Stomach (tissue), 9 donors: ENCODE data around the gene CLEC2L. TPM values are rescaled to one million over a fixed set of nuclear protein-coding genes. Genes with fewer than 3 reads are reported as not detected.
A peak's percentile ranks its signal among the peaks of the same experiment; 100 is the strongest.

Experiments
- DNase-seq, 2 donors: peaks; one replicate each; pipeline versions ENCODE4 v3.0.0 to v3.0.0-alpha.2; 2013 to 2019
- H3K27ac ChIP-seq, 5 donors: fragments of 200-600 bp in 4 of 5; sonication (generic) in 4 of 5; one replicate each; pipeline ENCODE4 v1.5.1; 2013 to 2019; ENCODE audit warnings: mild to moderate bottlenecking in 1 of 5, moderate library complexity in 1 of 5
- H3K27me3 ChIP-seq, 3 donors: fragments of 200-600 bp; sonication (generic); one replicate each; pipeline ENCODE4 v1.5.1; 2017 to 2019; ENCODE audit warnings: mixed run types in 1 of 3
- H3K36me3 ChIP-seq, 4 donors: fragments of 200-600 bp; sonication (generic); 1 replicate in 3 of 4; 2 replicates in 1 of 4; pipeline ENCODE4 v1.5.1; 2016 to 2019
- H3K4me1 ChIP-seq, 4 donors: fragments of 200-600 bp; sonication (generic); one replicate each; pipeline ENCODE4 v1.5.1; 2016 to 2019
- H3K4me3 ChIP-seq, 4 donors: fragments of 200-600 bp; sonication (generic) in 3 of 4; one replicate each; pipeline ENCODE4 v1.5.1; 2016 to 2019; ENCODE audit warnings: mild to moderate bottlenecking in 1 of 4
- H3K9me3 ChIP-seq, 4 donors: fragments of 200-600 bp; sonication (generic); one replicate each; pipeline ENCODE4 v1.5.1; 2016 to 2019
- EP300 ChIP-seq: sonication (generic); formaldehyde crosslinking; IDR thresholded peaks from one replicate; pipeline ENCODE4 v1.6.1; 2017; ENCODE audit warnings: antibody characterized with exemption
- POLR2A ChIP-seq, 4 donors: fragments of 450-650 bp; IDR thresholded peaks; one replicate each; pipeline ENCODE4 v1.6.1; 2016; ENCODE audit warnings: antibody characterized with exemption in 4 of 4, control low read depth in 2 of 4, mild to moderate bottlenecking in 1 of 4, moderate library complexity in 1 of 4
- POLR2AphosphoS5 ChIP-seq, 3 donors: sonication (generic); formaldehyde crosslinking; IDR thresholded peaks; one replicate each; pipeline ENCODE4 v1.6.1; 2016; ENCODE audit warnings: antibody characterized with exemption in 3 of 3
- WGBS, 5 donors: extraction: QIAGEN DNeasy Blood & Tissue Kit in 3 of 5; methylation state at CpG; one replicate each; pipeline versions ENCODE4 v1.1.5 to v1.1.7; 2013 to 2018; 5-methylcytosine and 5-hydroxymethylcytosine counted together
- intact Hi-C: fragments of 100-400 bp; cut with DNase I; formaldehyde crosslinking; loops from one replicate; pipeline ENCODE4 v1.15.1; 2023; ENCODE audit warnings: low total_unique reads
- polyA plus RNA-seq, 3 donors: library from polyadenylated mRNA; stranded (reverse); fragments of 200-250 nt; gene quantifications; one replicate each; pipeline ENCODE4 v1.2.3, GENCODE V29; 2013
- total RNA-seq, 5 donors: library from RNA; depleted of rRNA; stranded (reverse); fragments of >200 nt; gene quantifications; one replicate each; pipeline versions ENCODE4 v1.1.0 to v1.2.3, GENCODE V29; 2014 to 2016
- TF ChIP-seq, protein P1 (sequence below), 7 experiments: fragments of 450-650 bp in 4 of 7; fragments of 200-600 bp in 3 of 7; sonication (generic) in 3 of 7; IDR thresholded peaks; one replicate each; pipeline ENCODE4 v1.5.1; 2016 to 2019; ENCODE audit warnings: antibody characterized with exemption in 7 of 7, control low read depth in 2 of 7, mild to moderate bottlenecking in 1 of 7
- donor health status: healthy with polysubstance abuse.
- donor health status: Bipolar disorder and iron deficiency.
- donor health status: healthy.

Gene CLEC2L
- total and polyA plus RNA-seq, 8 donors = 0.61 TPM; not detected in 7

DNA sequence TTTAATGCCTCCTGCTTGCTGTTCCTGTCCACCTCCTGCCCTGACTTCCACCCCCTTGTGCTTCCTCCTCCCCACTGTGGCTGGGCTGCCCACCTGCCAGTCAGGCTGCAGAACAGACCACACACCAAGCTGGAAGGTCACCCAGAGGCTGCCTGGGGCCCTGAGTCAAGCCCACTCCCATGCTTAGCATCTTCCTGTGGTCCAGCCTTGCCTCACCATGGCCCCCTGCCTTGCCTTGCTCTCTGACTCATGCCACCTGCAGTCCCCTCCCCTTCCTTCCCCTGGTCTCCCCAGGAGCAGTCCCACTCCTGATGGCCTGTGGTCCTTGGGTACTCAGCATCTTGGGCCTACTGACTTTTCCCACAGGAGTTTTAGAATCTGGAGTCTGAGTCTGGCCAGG is 2.3 kb downstream of the CLEC2L start:
- intact Hi-C loops = no loop called here
- Histone ChIP-seq H3K27me3 (peaks cover 0 to 51% (median 36%) of the 10 kb centered on the region in 3 donors), H3K9me3 (no peaks in the 10 kb centered on the region), H3K36me3 (no peaks in the 10 kb centered on the region), H3K27ac (no peak overlapping the region), H3K4me1 (peaks cover 4 to 14% (median 13%) of the 10 kb centered on the region in 4 donors), H3K4me3 (no peak overlapping the region)
- no peak for DNase-seq
- TF ChIP-seq POLR2AphosphoS5 (IDR thresholded peaks at IDR 0.05) (no peak), POLR2A (IDR thresholded peaks at IDR 0.05) (no peak), EP300 (no peak)
- TF ChIP-seq, protein P1, sequence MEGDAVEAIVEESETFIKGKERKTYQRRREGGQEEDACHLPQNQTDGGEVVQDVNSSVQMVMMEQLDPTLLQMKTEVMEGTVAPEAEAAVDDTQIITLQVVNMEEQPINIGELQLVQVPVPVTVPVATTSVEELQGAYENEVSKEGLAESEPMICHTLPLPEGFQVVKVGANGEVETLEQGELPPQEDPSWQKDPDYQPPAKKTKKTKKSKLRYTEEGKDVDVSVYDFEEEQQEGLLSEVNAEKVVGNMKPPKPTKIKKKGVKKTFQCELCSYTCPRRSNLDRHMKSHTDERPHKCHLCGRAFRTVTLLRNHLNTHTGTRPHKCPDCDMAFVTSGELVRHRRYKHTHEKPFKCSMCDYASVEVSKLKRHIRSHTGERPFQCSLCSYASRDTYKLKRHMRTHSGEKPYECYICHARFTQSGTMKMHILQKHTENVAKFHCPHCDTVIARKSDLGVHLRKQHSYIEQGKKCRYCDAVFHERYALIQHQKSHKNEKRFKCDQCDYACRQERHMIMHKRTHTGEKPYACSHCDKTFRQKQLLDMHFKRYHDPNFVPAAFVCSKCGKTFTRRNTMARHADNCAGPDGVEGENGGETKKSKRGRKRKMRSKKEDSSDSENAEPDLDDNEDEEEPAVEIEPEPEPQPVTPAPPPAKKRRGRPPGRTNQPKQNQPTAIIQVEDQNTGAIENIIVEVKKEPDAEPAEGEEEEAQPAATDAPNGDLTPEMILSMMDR (IDR thresholded peaks at IDR 0.05) = no peak

DNA sequence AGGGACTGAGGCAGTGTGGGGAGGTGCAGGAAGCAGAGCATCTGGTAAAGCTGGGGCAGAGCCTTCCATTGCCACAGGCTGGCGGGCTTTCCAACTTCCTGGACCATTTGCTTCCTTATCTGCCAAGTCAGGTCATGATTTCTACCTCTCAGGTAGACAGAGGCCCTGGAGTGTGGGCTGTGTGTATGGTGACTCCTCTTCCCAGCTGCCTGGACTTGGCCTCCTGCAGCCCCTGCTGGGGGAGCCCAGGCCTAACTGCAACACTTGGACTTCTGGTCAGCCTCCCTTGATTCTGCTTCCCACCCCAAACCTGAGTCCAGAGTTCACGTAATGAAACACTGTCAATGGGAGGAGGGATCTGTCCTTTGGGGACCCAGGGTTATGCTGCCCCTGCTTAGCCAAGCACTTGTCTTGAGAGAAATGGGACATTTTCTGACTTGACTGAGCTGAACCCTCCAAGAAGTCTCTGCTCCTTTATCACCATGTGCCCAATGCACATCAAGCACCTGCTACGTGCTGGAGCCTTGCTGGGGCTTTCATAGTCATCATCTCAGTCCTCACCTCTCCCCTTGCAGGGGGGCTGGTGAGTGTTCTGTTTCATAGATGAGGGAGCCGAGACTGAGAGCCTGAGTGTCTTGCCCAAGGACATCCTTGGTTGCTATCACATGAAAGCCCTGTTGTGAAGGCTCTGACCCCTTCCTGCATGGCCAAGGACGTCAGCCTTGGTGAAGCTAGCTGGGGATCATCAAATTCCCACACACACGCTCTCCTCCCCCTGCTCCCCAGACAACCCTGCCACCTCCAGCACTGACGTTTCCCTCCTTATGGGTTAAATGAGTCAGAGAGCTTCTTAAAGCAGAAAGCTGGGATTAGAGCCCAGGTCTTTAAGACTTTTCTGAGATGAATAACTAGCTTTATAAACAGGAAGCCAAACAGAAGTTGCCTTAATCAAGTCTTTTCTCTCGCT is 3.4 kb downstream of the CLEC2L start:
- H3K36me3 ChIP-seq = no peaks in the 10 kb centered on the region
- no peak overlapping the region for H3K4me3 ChIP-seq
- DNase-seq = peak in 1 of 2 donors; percentile 46
- 62 to 70% (median 65%) methylated on average over 8 of the region's 8 CpGs for WGBS, 5 donors
- no peaks in the 10 kb centered on the region for H3K9me3 ChIP-seq
- peaks cover 0 to 41% (median 27%) of the 10 kb centered on the region in 3 donors for H3K27me3 ChIP-seq
- TF ChIP-seq POLR2A (IDR thresholded peaks at IDR 0.05) (no peak), POLR2AphosphoS5 (IDR thresholded peaks at IDR 0.05) (no peak), EP300 (no peak)
- TF ChIP-seq, protein P1 (IDR thresholded peaks at IDR 0.05) = no peak
- no peak overlapping the region for H3K27ac ChIP-seq
- intact Hi-C loops = no loop called here
- peaks cover 4 to 14% (median 13%) of the 10 kb centered on the region in 4 donors for H3K4me1 ChIP-seq

DNA sequence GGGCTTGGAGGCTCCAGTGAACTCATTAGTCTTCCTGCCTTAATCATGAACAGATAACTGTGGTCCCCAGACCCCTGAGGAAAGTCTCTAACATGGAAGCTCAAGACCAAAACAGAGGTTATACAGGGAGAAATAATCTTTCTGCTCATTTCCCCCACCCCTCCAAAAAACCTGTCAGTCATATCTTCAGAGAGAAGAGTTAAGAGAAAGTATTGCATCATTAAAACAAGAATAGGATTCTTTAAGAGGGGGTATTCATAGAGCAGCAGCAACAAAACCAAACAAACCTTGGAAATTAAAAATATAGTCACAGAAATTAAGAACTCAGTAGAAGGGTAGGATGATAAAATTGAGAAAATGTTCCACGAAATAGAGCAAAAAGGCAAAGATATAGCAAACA is 7.6 kb downstream of the CLEC2L start:
- Histone ChIP-seq H3K36me3 (no peaks in the 10 kb centered on the region), H3K27me3 (peaks cover 0 to 1% (median 0%) of the 10 kb centered on the region in 3 donors), H3K9me3 (no peaks in the 10 kb centered on the region), H3K27ac (no peak overlapping the region), H3K4me3 (no peak overlapping the region), H3K4me1 (no peaks in the 10 kb centered on the region)
- intact Hi-C loops = no loop called here
- TF ChIP-seq POLR2A (IDR thresholded peaks at IDR 0.05) (no peak), POLR2AphosphoS5 (IDR thresholded peaks at IDR 0.05) (no peak), EP300 (no peak)
- TF ChIP-seq, protein P1 (IDR thresholded peaks at IDR 0.05) = no peak
- DNase-seq = no peak
- WGBS, 5 donors = 75 to 89% (median 88%) methylated on average over 1 of the region's 1 CpG

DNA sequence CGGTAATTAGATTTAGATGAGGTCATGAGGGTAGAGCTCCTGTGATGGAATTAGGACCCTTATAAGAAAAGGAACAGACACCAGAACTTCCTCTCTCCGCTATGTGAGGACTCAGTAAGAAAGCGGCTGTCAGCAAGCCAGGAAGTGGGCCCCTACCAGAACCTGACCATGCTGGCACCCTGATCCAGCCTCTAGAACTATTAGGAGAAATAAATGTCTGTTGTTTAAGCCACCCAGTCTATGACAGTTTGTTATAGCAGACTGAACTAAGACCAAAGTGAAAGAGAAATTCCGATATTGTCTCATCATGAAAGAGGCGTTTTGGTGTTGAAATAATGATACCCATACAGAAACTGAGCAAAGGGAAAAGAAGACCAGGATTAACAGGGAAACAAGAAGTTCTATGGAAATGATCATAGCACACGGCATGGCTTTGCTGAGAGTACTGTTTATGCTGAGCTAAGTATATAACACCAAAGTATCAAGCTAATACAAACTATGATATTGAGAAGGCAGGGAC is 9.2 kb downstream of the CLEC2L start:
- WGBS, 5 donors = 83 to 91% (median 88%) methylated on average over 6 of the region's 6 CpGs
- Histone ChIP-seq H3K27ac (no peak overlapping the region), H3K4me3 (no peak overlapping the region), H3K9me3 (no peaks in the 10 kb centered on the region), H3K4me1 (no peaks in the 10 kb centered on the region), H3K36me3 (no peaks in the 10 kb centered on the region), H3K27me3 (no peaks in the 10 kb centered on the region)
- TF ChIP-seq POLR2AphosphoS5 (IDR thresholded peaks at IDR 0.05) = no peak
- TF ChIP-seq, protein P1 (IDR thresholded peaks at IDR 0.05) = no peak
- no peak for TF ChIP-seq EP300
- TF ChIP-seq POLR2A (IDR thresholded peaks at IDR 0.05) = no peak
- intact Hi-C loops = no loop called here
- no peak for DNase-seq
